Stimulated activated CD4-positive, alpha-beta T cell treated with anti-CD3 and anti-CD28 coated beads, TNF-alpha, amount 100 ng/mL, for 24 hours (primary cell): Measurements from ENCODE around the gene PLVAP.
"Not testable (repeated sequence)": the region's sequence is repeated elsewhere in the genome, so short reads cannot be mapped to it uniquely, and the experiment has no call there.

ENCODE experiments used
- DNase-seq, 3 experiments: peaks; one replicate each; pipeline ENCODE4 v3.0.0-alpha.2; 2020; ENCODE audit warnings: low read depth in 3 of 3

Gene PLVAP

DNA sequence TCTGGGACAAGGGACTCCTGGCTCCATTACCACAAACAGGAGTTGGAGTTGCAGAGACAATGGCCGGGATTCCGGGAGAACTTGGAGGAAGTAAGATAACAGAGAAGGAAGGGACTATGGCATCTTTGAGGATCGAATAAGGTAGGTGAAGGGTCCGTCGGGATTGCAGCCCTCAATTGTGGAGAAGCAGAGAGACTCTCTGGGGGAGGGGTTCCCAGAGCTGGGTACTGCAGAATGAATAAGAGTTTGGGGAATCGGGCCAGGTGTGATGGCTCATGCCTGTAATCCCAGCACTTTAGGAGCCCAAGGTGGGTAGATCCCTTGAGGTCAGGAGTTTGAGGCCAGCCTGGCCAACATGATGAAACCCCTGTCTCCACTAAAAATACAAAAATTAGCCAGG is 24.5 kb upstream of the PLVAP start:
- no peak for DNase-seq

DNA sequence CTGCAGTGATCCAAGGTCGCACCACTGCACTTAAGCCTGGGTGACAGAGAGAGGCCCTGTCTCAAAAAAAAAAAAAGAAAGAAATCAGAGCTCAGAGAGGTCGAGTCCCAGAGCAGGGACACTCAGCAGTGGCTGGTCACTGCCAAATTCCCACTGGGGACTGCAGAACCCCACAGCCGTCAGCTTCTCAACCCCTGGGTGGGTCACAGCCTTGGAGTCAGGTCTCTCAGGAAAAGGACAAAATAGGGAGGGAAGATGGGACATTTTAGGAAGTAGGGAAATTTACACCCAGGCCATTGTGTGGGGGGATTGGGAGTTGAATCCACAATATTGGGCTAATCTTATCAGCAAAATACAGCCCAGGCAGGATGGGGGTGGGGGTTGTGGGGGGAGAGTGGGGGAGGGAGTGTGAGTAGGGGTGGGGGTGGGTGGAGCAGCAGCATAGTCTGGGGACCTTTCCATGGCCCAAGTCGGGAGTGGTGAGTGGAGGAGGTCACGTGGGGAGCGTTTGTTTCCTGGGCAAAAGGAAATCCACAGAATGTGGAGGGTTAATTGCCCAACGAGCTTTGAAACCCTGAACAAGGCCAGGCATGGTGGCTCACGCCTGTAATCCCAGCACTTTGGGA is 21.9 kb upstream of the PLVAP start:
- no peak for DNase-seq

DNA sequence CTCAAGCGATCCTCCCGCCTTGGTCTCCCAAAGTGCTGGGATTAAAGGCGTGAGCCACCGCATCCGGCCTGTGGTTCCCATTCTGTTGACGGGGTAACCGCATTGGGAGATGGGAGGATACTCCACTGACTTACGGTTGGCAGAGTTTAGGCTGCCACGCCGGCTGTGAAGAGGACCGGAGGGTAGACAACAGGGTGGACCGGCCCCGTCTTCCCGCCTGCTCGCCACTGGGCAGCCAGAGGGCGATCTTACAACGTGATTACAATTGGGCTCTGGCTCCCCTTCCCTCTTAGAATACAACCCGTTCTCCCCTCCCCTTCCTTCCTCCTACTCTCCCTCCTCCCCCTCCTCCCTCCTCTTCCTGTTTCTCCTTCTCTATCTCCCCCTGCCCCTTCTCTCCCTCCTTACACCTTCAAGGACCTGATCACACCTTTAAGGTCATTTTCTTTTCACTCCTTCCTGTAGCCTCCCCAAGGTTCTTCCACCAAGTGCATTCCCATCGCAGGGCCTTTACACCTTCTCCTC is 17.8 kb upstream of the PLVAP start:
- DNase-seq = peak; percentile 63 to 79 (median 68)

DNA sequence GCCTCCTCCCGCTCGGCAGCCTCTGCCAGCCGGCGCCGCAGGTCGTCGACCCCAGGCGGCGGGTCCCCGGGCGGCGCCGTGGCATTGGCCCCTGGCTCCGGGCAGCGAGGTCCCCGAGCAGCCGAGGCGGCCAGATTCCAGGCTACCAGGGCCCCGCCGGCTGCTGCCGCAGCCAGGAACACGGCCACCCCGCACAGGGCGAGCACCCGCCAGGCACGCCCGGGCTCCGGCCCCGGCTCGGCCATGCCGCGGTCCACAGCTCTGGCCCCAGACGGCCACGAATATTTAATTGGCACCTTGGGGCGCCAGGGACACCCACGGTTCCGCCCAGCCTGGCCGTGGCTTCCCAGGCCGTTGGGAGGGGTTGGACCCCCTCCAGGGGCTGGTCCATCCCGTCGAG is 16.8 kb upstream of the PLVAP start, which contains the start of gene CCDC194:
Gene CCDC194 (minus strand): TSS at position 283 of the 400 bp plus-strand sequence. CDS start 38 bp downstream, at position 245.
- DNase-seq = no peak

DNA sequence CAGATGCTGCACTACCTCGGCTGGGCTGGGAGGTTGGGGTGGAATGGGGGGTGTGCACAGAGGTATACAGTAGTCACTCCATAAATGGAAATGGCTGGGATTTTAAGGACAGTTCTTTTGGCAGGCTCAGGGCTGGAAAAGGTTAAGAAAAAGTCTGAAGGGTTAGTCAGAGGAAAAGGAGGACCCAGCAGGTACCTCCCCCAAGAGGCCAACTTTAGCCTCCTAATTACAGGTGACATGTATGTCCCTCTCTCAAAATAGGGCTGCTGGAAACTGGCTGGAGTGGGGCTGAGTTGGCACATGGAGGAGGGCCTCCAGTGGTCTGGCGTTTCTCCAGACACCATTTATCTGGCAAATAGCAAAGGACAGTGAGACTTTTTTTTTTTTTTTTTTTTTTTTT is 15.9 kb upstream of the PLVAP start:
- no peak for DNase-seq

DNA sequence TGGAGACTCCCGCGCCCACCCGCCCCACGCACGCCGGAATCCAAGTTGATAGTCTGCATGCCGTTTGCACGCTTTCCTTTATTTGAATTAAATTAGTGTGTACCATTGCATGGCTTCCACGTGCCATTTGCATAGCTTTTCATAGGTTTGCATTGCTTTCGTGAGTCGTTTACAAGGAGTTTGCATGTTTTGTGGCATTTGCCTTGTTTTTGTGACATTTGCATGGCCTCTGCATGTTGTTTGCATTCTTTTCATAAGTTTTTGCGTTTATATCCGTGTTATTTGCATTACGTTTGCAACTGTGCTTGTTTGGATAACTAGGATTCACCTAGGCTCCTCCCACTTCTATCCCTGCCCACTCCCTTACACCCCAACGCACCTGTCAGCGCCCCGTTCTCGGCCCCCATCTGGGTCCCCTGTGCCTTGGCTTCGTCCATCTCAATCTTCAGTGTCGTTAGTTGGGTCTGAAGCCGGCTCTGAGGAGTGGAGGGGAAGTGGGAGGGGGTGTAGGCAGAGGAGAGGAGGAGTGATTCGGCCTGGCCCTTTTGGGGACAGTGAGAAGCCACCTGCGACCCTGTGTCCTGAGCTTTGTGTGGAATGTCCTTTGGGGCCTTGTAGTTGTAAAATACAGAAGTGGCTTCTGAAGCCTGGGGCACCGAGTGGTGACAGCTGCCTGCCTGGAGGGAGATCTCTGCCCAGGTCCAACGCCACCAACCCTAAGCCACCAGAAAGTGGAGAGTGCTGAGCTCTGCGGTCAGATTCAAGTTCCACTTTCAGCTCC is 14.4 kb upstream of the PLVAP start:
- no peak for DNase-seq

DNA sequence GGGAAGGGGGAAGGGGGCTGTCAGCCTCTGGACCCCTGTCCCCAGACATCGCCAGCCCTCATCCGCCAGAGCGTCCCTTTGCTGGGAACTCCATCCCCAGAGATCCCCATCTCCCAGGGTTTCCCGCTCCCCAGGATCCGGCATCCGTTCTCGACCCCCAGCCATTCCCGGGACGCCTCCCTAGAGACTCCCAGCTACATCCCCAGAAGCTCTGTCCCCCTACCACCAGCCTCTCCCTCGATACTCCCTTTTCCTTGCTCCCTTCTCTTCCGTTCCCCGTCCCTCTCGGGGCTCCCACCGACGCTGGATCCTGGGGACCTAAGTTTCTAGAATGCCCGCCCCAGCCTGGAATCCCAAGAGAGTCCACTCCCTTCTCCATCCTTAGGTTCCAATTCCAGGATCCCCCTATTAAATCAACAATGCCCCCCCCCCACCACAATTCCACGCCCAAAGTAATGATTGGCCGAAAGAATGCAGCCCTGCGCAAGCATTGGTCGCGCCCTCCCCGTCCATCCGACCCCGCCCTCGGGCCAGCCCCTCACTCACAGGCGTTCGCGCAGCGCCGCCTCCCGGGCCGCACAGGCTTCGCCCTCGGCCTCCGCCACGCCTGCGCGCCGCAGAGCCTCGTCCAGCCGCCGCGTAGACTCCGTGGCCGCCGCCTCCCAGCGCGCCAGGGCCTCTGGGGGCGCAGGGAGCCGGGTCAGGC is 13.7 kb upstream of the PLVAP start:
- DNase-seq = peak; percentile 78 to 93 (median 83)

DNA sequence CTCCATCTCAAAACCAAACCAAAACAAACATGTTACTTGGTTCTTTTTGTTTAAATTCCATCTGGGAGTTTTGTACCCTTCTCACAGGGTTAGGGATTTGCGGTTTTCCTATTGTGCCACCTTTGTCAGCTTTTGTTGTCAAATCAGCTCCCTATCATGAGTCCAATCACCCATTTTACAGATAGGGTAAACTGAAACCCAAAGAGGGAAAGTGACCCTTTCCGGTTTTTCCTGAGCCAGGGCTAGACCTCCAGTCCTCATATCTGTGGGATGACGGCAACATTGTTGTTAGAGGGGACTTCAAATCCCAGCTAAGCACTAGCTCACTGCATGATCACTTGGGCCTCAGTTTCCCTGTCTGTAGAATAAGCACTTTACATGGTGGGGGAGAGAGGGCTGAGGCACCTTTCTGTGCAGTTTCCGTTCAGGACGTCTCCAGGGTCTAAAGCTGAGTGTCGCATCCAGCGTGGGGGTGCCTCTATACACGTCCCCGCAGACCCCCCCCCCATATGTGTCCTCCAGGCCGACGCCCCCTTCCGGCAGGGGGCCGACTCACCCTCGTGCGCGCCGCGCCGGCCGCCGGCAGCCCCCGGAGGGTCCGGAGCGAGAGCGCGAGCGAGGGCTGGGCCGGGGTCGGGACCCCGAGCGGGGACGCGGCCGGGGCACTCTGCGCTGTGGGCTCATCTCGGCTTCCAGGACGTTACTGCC is 13.0 kb upstream of the PLVAP start:
- no peak for DNase-seq

DNA sequence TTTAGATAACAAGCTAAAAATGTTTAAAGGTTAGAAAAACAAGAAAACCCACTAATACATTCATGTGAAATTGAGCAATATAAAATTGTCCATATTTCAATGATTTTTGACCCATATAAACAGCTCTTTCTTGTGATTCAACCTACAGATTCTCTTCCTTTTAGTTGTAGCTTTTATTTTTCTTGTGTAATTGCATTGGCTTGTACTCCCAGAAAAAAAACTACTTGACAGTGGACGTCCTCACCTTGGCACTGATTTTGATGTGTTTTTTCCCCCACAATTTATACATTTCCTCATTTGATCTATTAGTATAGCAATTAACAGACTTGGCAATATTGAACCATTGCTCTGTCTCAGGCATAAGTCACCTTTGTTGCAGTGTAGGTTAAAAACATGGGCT is 12.1 kb upstream of the PLVAP start:
- DNase-seq = no peak

DNA sequence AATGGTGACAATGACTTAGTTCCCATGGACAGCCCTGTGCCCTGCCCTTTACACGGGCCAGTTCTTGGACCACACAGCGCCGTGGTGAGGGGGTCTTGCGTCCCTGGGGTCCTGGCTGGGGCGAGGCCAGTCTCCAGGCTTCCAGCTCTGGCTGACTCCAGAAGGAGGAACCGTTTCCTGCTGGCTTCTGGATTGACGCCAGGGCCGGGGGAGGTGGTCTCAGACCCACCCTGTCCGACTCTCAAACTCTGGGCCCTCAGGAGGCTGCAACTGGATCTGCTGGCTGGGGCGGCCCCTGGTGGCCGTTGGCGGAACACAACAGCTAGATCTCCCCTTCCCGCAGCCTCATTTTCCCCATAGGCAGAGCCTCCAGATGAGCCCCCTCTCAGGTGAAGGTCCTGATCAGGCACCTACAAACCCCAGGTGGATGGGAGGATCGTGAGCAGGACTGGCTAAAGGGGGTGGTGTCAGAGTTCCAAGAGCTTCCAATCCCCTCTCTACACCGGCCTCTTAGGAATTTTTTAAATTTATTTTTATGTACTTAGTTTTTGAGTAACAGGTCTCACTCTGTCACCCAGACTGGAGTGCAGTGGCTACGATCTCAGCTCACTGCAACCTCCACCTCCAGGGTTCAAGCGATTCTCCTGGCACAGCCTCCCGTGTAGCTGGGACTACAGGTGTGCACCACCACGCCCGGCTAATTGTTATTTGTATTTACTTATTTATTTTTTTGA is 8.9 kb upstream of the PLVAP start:
- peak in 1 of 3 experiments; percentile 65 for DNase-seq

DNA sequence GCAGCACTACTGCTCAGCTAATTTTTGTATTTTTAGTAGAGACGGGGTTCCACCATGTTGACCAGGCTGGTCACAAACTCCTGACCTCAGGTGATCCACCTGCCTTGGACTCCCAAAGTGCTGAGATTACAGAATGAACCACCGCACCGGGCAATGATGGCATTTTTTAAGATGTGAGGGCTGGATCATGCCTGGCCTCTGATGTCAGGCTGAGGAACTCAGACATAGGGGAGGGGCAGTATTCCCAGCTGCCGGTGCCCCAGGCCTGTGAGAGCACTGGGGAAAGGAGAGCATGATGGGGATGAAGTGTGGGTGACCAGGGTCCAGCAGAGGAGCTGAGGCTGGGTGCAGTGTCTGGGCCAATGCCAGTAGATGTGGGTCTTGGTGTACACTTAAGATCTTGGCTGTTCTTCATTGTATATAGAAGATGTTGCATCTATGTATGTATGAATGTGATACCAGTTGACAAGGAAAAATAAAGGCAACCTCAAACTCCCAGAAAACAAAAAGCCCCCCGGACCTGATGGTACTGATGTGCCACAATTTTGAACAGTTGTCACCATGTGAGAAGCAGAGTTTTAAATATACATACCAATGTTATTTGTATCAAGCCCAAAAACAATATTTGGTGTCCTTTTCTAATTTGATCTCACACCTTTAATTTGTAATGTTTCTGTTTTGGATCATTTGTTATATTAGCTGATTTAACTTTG is 3.4 kb upstream of the PLVAP start:
- DNase-seq = no peak

DNA sequence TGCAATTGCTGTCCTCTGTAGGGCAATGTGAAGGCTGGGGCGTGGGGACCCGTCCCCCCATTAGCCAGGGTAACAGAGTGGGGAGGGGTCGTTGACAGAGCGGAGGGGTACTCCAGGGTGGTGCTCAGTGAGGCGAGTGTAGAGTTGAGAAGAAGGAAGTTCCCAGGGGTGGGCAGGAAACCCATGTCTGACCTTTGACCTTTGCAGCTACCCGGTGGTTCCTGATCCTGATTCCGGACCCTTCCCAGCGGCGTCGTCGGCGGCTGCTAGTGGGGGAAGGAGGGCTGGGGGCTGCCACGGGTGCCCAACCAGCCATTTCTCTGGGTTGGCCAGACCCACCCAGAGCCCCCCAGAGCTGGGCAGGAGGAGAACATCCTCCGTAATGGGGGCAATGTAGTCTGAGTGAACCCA is 2.1 kb upstream of the PLVAP start:
- no peak for DNase-seq

DNA sequence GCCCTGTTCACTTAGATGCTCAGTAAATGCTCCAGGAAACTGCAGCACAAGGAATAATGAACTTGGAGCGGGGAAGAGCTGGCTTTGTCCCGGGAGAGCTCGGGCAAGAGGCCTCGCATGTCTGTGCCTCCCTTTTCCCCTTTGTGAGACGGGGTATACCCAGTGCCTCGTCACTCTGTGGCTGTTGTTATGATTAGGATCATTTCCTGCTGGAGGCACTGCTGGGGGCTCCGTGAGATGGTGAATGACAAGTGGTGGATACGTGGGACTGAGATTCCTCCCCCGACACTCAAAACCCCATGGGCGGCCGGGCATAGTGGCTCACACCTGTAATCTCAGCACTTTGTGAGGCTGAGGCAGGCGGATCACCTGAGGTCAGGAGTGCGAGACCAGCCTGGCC is 1.1 kb upstream of the PLVAP start:
- no peak for DNase-seq

DNA sequence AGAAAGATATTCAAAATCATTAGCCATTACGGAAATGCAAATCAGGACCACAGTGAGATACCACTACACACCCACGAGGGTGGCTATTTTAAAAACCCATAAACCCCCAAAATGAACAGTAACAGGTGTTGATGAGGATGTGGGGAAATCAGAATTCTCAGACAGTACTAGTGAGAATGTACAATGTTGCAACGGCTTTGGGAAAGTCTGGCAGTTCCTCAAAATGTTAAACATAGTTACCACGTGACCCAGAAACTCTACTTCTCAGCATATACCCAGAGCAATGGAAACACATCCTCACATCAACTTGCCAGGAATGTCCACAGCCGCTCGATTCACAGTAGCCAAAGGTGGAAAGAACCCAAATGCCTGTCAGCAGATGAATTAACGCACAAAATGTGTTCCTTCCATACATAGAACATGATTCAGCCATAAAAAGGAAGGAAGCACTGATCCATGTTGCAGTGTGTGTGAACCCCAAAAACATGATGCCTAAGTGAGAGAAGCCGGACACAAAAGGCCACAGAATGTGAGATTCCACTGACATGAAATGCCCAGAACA is 7.0 kb downstream of the PLVAP start:
- no peak for DNase-seq

DNA sequence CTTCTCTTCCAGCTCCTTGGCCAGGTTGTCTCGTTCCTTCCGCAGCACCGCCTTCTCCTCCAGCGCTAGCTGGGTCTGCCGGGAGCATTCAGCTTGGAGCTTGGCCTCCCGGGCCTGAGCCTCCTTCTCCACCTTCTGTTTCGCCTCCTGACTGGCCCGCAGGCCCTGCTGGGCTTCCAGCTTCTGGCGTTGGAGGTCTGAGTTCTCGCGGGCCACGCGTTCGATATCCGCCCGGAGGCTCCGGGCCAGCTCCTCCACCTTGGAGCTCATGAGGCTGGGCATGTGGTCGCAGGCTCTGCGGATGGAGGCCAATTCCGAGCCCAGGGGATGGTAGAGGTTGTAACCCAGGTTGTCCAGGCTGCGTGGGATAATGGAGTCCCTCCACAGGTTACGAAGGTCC is 11.8 kb downstream of the PLVAP start:
- no peak for DNase-seq

DNA sequence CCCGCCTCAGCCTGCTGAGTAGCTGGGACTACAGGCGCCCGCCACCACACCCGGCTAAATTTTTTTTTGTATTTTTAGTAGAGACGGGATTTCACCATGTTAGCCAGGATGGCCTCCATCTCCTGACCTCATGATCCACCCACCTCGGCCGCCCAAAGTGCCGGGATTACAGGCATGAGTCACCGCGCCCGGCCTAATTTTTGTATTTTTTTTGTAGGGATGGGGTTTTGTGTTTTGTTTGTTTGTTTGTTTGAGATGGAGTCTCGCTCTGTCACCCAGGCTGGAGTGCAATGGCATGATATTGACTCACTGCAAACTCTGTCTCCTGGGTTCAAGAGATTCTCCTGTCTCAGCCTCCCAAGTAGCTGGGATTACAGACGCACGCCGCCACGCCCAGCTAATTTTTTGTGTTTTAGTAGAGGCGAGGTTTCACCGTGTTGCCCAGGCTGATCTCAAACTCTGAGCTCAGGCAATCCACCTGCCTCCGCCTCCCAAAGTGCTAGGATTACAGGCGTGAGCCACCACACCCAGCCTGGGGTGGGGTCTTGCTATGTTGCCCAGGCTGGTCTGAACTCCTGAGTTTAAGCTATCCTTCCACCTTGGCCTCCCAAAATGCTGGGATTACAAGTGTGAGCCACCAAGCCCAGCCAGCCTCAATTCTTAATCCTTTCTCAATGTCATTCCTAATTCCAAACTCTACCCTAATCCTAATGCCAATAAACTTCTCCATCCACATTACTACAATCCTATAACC is 13.1 kb downstream of the PLVAP start:
- DNase-seq = not testable (repeated sequence)

DNA sequence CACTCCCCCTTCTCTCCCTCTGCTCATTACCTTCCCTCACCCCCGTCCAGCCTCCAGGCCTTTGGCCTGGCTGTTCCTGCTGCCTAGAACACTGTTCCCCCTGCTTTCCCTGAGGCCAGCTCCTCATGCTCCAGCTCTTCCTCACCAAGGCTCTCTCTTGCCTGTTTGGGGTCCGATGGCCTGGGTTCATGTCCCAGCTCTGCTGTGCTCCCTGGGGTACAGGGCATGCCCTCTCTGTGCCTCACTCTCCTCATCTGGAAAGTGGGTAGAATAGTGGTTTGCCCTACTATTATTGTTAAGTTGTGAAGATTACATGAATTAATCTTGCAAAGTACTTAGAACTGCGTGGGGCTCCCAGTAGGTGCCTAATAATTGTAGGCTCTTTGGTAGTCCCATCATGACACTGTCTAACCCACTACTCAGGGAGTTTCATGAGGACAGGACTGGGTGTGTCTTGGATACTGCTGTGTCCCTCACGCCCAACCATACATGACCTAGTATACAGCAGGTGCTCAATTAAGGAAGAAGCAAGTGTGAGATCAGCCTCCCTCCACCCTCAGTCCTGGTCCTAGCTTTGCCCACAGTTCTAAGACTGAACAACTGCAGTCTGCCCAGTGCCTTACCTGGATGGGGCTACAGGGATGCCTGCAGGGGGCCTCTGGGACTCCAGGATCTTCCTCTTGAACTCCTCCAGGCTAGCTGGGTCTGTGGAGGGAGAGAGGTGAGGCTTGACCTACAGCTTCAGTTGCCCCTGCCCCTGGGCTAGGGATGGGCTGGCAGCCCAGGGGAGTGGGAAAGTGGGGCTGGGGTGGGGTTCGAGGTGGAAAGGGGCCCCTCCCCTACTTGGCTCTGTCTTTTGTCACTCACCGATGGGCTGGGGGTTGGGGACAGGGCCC is 17.0 kb downstream of the PLVAP start:
- DNase-seq = no peak

DNA sequence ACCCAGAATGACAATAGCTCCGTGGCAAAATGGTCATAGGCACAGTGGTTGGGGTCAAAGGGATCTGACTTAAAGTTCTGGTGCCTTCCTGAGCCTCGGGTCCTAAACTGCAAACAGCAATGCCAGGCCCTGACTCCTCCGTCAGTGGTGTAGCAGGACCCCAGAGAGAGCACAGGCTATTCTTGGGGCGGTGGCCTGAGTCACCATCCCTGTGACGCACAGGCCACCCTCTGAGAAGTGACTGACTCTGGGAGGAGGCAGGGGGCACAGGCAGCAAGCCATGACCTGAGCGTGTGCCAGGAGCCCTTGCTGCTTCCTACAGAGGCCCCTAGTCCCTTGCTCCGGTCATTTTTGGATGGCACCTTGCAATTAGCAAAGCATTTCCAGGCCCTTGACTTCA is 18.7 kb downstream of the PLVAP start:
- DNase-seq = no peak
